Colonic mucosa (tissue), 4 donors: ENCODE data around the gene WNT4. TPM values are rescaled to one million over a fixed set of nuclear protein-coding genes. Genes with fewer than 3 reads are reported as not detected.

Source experiments
- DNase-seq: peaks from one replicate; pipeline ENCODE4 v3.0.0-alpha.2; 2020
- H3K27ac ChIP-seq: fragments of 200-600 bp; one replicate; pipeline ENCODE4 v1.8.0; 2021
- H3K27me3 ChIP-seq: fragments of 200-600 bp; one replicate; pipeline ENCODE4 v1.8.0; 2021
- H3K36me3 ChIP-seq: fragments of 200-600 bp; one replicate; pipeline ENCODE4 v1.8.0; 2021
- H3K4me1 ChIP-seq: fragments of 200-600 bp; one replicate; pipeline ENCODE4 v1.8.0; 2021; ENCODE audit warnings: mild to moderate bottlenecking
- H3K4me3 ChIP-seq: fragments of 200-600 bp; one replicate; pipeline ENCODE4 v1.8.0; 2021
- H3K9ac ChIP-seq, 2 donors: one replicate each; pipeline ENCODE4 v1.7.0; 2013; ENCODE audit warnings: control low read depth in 2 of 2, low read depth in 2 of 2, low read length in 2 of 2
- H3K9me3 ChIP-seq: fragments of 200-600 bp; one replicate; pipeline ENCODE4 v1.8.0; 2021
- CTCF ChIP-seq: fragments of 200-600 bp; IDR thresholded peaks from one replicate; pipeline ENCODE4 v1.8.0; 2022; ENCODE audit warnings: antibody characterized with exemption, mild to moderate bottlenecking
- intact Hi-C: fragments of 100-400 bp; cut with DNase I; formaldehyde crosslinking; loops from one replicate; pipeline ENCODE4 v1.14.1; 2022
- total RNA-seq, 2 donors: library from RNA; stranded (reverse); fragmentation: NEBNext Ultra II Directional in 1 of 2; extraction: Animal tissue kit (Norgen Biotek cat#: 25700) in 1 of 2; gene quantifications; one replicate each; pipeline ENCODE4 v1.2.1, GENCODE V29; 2021
- donor health status: healthy.
- donor health status: DM: no; HTN: no; CAD: no.
- donor health status: DM: no; HTN: no; CAD: no.

The WNT4 gene
- total RNA-seq, 2 donors from 2014 or later, result 2.5 to 2.7 TPM

- no peaks in the 10 kb centered on the region for H3K36me3 ChIP-seq
- no peak for DNase-seq
- peaks cover 24% of the 10 kb centered on the region for H3K27me3 ChIP-seq
- intact Hi-C loops, result no loop called here
- no peaks in the 10 kb centered on the region for H3K4me1 ChIP-seq
- no peak overlapping the region for H3K27ac ChIP-seq
- no peak overlapping the region for H3K9ac ChIP-seq
- TF ChIP-seq CTCF, result no peak
- H3K9me3 ChIP-seq, result no peaks in the 10 kb centered on the region
- H3K4me3 ChIP-seq, result no peak overlapping the region
Measured at GRCh38 chr1:22140694-22141093, 2.2 kb downstream of the WNT4 start.

- H3K27ac ChIP-seq, result no peak overlapping the region
- no peaks in the 10 kb centered on the region for H3K4me1 ChIP-seq
- no peaks in the 10 kb centered on the region for H3K36me3 ChIP-seq
- DNase-seq, result no peak
- peaks cover 24% of the 10 kb centered on the region for H3K27me3 ChIP-seq
- no peak for TF ChIP-seq CTCF
- no peaks in the 10 kb centered on the region for H3K9me3 ChIP-seq
- no peak overlapping the region for H3K9ac ChIP-seq
- H3K4me3 ChIP-seq, result no peak overlapping the region
- intact Hi-C loops, result loop anchor here (10.0 kb wide), 1 partner anchor 505 kb away; the partner anchor contains the start of gene C1QC
Measured at GRCh38 chr1:22139817-22140216, 3.1 kb downstream of the WNT4 start.

- no peaks in the 10 kb centered on the region for H3K9me3 ChIP-seq
- H3K27me3 ChIP-seq, result peaks cover 24% of the 10 kb centered on the region
- no peaks in the 10 kb centered on the region for H3K4me1 ChIP-seq
- no peak for DNase-seq
- intact Hi-C loops, result loop anchor here (10.0 kb wide), 1 partner anchor 506 kb away; the partner anchor contains the start of gene C1QC
- no peaks in the 10 kb centered on the region for H3K36me3 ChIP-seq
- H3K9ac ChIP-seq, result no peak overlapping the region
- no peak overlapping the region for H3K4me3 ChIP-seq
- no peak for TF ChIP-seq CTCF
- no peak overlapping the region for H3K27ac ChIP-seq
Measured at GRCh38 chr1:22139066-22139594, 3.8 kb downstream of the WNT4 start.

GRCh38 chr1:22137004-22137720 is 5.7 kb downstream of the WNT4 start:
- Histone ChIP-seq H3K27me3 (peaks cover 21% of the 10 kb centered on the region), H3K27ac (no peak overlapping the region), H3K9ac (no peak overlapping the region), H3K4me3 (no peak overlapping the region), H3K4me1 (no peaks in the 10 kb centered on the region), H3K36me3 (no peaks in the 10 kb centered on the region), H3K9me3 (no peaks in the 10 kb centered on the region)
- TF ChIP-seq CTCF, result no peak
- intact Hi-C loops, result loop anchor here (10.0 kb wide), 1 partner anchor 508 kb away; the partner anchor contains the start of gene C1QC
- no peak for DNase-seq

- H3K27ac ChIP-seq, result no peak overlapping the region
- DNase-seq, result no peak
- no peaks in the 10 kb centered on the region for H3K4me1 ChIP-seq
Measured at GRCh38 chr1:22133931-22134324, 9.0 kb downstream of the WNT4 start.

More at GRCh38 chr1:22133931-22134324, 9.0 kb downstream of the WNT4 start:
- Histone ChIP-seq H3K9ac (no peak overlapping the region), H3K9me3 (no peaks in the 10 kb centered on the region), H3K4me3 (no peak overlapping the region), H3K36me3 (no peaks in the 10 kb centered on the region), H3K27me3 (peaks cover 4% of the 10 kb centered on the region)
- intact Hi-C loops, result loop anchor here (2.0 to 10.0 kb wide), 3 partner anchors 143 to 511 kb away; partner anchors contain the start of gene C1QC
- no peak for TF ChIP-seq CTCF
